ENCODE measurements around the gene GRM6.

- TF ChIP-seq EZH2 (IDR thresholded peaks at IDR 0.05) (no peak), POLR2AphosphoS5 (IDR thresholded peaks at IDR 0.05; ENCODE audit: borderline replicate concordance, low read depth, low read length) (no peak)
Measured at GRCh38 chr5:178990491-178990890, 4.6 kb downstream of the GRM6 start.

Data from SK-N-MC (cell line).